ENCODE results near the gene RGS6.

DNA sequence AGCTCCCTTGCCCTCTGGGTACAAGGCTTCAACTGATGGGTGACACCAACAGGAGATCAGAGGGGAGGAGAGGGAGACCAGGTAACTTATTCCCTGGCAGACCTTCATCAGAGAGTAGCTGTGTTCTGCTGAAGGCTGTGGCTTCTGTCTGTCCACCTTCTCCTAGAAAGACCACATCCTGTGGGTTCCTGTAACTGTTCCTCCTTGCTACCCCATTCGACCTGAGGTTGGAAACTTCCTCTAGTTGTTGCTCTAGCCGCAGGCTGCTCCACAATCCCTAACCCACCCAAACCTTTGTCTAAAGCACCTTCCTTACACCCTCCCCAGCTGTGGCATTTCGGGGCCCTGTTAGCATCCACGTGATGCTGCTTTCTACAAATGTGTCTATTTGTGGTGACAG is 507.5 kb downstream of the RGS6 start:
- TF ChIP-seq, protein P1, sequence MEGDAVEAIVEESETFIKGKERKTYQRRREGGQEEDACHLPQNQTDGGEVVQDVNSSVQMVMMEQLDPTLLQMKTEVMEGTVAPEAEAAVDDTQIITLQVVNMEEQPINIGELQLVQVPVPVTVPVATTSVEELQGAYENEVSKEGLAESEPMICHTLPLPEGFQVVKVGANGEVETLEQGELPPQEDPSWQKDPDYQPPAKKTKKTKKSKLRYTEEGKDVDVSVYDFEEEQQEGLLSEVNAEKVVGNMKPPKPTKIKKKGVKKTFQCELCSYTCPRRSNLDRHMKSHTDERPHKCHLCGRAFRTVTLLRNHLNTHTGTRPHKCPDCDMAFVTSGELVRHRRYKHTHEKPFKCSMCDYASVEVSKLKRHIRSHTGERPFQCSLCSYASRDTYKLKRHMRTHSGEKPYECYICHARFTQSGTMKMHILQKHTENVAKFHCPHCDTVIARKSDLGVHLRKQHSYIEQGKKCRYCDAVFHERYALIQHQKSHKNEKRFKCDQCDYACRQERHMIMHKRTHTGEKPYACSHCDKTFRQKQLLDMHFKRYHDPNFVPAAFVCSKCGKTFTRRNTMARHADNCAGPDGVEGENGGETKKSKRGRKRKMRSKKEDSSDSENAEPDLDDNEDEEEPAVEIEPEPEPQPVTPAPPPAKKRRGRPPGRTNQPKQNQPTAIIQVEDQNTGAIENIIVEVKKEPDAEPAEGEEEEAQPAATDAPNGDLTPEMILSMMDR (IDR thresholded peaks at IDR 0.05): no peak
- TF ChIP-seq POLR2A (IDR thresholded peaks at IDR 0.05) (no peak), POLR2AphosphoS5 (IDR thresholded peaks at IDR 0.05) (no peak)
